GM18870 (cell line): ENCODE results near the gene SUV39H1.
"Not testable (repeated sequence)": the region's sequence is repeated elsewhere in the genome, so short reads cannot be mapped to it uniquely, and the experiment has no call there.

Experiments used
- ATAC-seq: cut with Tn5 transposase; IDR thresholded peaks from one replicate; pipeline ENCODE4 v1.9.1; 2021; ENCODE audit warnings: moderate library complexity; ENCODE audit not compliant: unreplicated experiment

The SUV39H1 gene

GRCh38 chrX:48685416-48685815, 11.1 kb upstream of the SUV39H1 start:
- ATAC-seq = no peak

GRCh38 chrX:48688531-48689150, 7.9 kb upstream of the SUV39H1 start:
- no peak for ATAC-seq

- ATAC-seq = no peak
Measured at GRCh38 chrX:48689208-48689920, 7.2 kb upstream of the SUV39H1 start.

- ATAC-seq = not testable (repeated sequence)
Measured at GRCh38 chrX:48691746-48692145, 4.8 kb upstream of the SUV39H1 start.

- no peak for ATAC-seq
Measured at GRCh38 chrX:48694776-48695533, 1.6 kb upstream of the SUV39H1 start.

GRCh38 chrX:48695534-48695896, 1.0 kb upstream of the SUV39H1 start:
- ATAC-seq = no peak

- no peak for ATAC-seq
Measured at GRCh38 chrX:48695925-48696300, 621 bp upstream of the SUV39H1 start.

- ATAC-seq = no peak
Measured at GRCh38 chrX:48696909-48697727, 584 bp downstream of the SUV39H1 start.

GRCh38 chrX:48698306-48698705, 1.8 kb downstream of the SUV39H1 start:
- ATAC-seq = no peak

GRCh38 chrX:48700246-48700645, 3.7 kb downstream of the SUV39H1 start:
- no peak for ATAC-seq

GRCh38 chrX:48700951-48701653, 4.6 kb downstream of the SUV39H1 start:
- no peak for ATAC-seq

- ATAC-seq = no peak
Measured at GRCh38 chrX:48702032-48702431, 5.5 kb downstream of the SUV39H1 start.

GRCh38 chrX:48702716-48703115, 6.2 kb downstream of the SUV39H1 start:
- no peak for ATAC-seq

GRCh38 chrX:48703228-48703627, 6.7 kb downstream of the SUV39H1 start:
- no peak for ATAC-seq

GRCh38 chrX:48703642-48704481, 7.3 kb downstream of the SUV39H1 start:
- no peak for ATAC-seq

- ATAC-seq = no peak
Measured at GRCh38 chrX:48705871-48706270, 9.3 kb downstream of the SUV39H1 start.

GRCh38 chrX:48709522-48710112, 13.1 kb downstream of the SUV39H1 start:
- no peak for ATAC-seq

- ATAC-seq = no peak
Measured at GRCh38 chrX:48711162-48711928, 14.8 kb downstream of the SUV39H1 start.
